ENCODE data around the gene OSBPL6. TPM values are rescaled to one million over a fixed set of nuclear protein-coding genes. Genes with fewer than 3 reads are reported as not detected.
"Not testable (repeated sequence)": the region's sequence is repeated elsewhere in the genome, so short reads cannot be mapped to it uniquely, and the experiment has no call there.

Gene OSBPL6
- total RNA-seq, 1 experiment from 2014 or later, result 4.6 TPM

- H2AFZ ChIP-seq (ENCODE audit: low read length), result no peak overlapping the region
- H4K5ac ChIP-seq (ENCODE audit: insufficient read length, low read depth, low read length), result no peak overlapping the region
- H3K27me3 Mint-ChIP-seq (ENCODE audit: low read depth), result no peaks in the 10 kb centered on the region
- H3K9me3 ChIP-seq (ENCODE audit: control insufficient read depth, low read depth, low read length), result no peaks in the 10 kb centered on the region
- H3K14ac ChIP-seq (ENCODE audit: insufficient read depth, low read length), result no peak overlapping the region
- no peak overlapping the region for H3K27ac Mint-ChIP-seq
- no peaks in the 10 kb centered on the region for H3K79me2 ChIP-seq (ENCODE audit: insufficient read depth, low read length)
- no peaks in the 10 kb centered on the region for H3K79me1 ChIP-seq (ENCODE audit: insufficient read depth, low read depth, low read length, poor library complexity, severe bottlenecking)
- H3K27me3 ChIP-seq (ENCODE audit: insufficient read depth, low read length), result no peaks in the 10 kb centered on the region
- no peaks in the 10 kb centered on the region for H3K9me3 Mint-ChIP-seq
- no peaks in the 10 kb centered on the region for H3K4me1 ChIP-seq (ENCODE audit: insufficient read depth, low read length)
- H2BK12ac ChIP-seq (ENCODE audit: insufficient read length, low read depth, low read length), result no peak overlapping the region
- H3K36me3 Mint-ChIP-seq (ENCODE audit: insufficient read depth in 1 of 3, low read depth in 3 of 3), result no peaks in the 10 kb centered on the region
- no peak overlapping the region for H3K23ac ChIP-seq (ENCODE audit: insufficient read length, low read depth, low read length)
- H2BK120ac ChIP-seq (ENCODE audit: low read depth, low read length, poor library complexity, severe bottlenecking), result no peak overlapping the region
- H4K20me1 ChIP-seq (ENCODE audit: control insufficient read depth, insufficient read depth, insufficient read length), result no peaks in the 10 kb centered on the region
- H3K23me2 ChIP-seq (ENCODE audit: insufficient read length, low read depth, low read length, poor library complexity, severe bottlenecking), result no peaks in the 10 kb centered on the region
- no CpG with 5 or more reads among the region's 3 CpGs for WGBS (ENCODE audit: extremely low coverage, insufficient read length, low lambda C conversion rate)
- no peak overlapping the region for H2BK20ac ChIP-seq (ENCODE audit: low read depth, low read length, poor library complexity, severe bottlenecking)
- H3T11ph ChIP-seq (ENCODE audit: low read length), result no peak overlapping the region
- no peak overlapping the region for H3K4me2 ChIP-seq (ENCODE audit: insufficient read depth, insufficient read length, low read length)
- no peak overlapping the region for H4K91ac ChIP-seq (ENCODE audit: insufficient read length, low read depth, low read length)
- H3K56ac ChIP-seq (ENCODE audit: insufficient read length, low read depth, low read length), result no peak overlapping the region
- H2AK5ac ChIP-seq (ENCODE audit: insufficient read length, low read length), result no peak overlapping the region
- TF ChIP-seq CTCF (conservative IDR thresholded peaks at IDR 0.05), result no peak
- no peak overlapping the region for H3K27ac ChIP-seq (ENCODE audit: insufficient read length, low read depth, low read length)
- H4K8ac ChIP-seq (replicated peaks; ENCODE audit: insufficient read length, low read depth, low read length), result no peak overlapping the region
- H3K9ac ChIP-seq (ENCODE audit: extremely low read depth, insufficient read length, low read length), result no peak overlapping the region
- no peak overlapping the region for H2BK5ac ChIP-seq (ENCODE audit: insufficient read length, low read length)
- no peak for DNase-seq
- H3K4me3 Mint-ChIP-seq, result no peak overlapping the region
- H3K4me1 Mint-ChIP-seq, result no peaks in the 10 kb centered on the region
- H3K4ac ChIP-seq (ENCODE audit: low read depth, low read length), result no peak overlapping the region
- H3K18ac ChIP-seq (ENCODE audit: insufficient read length, low read depth, low read length), result no peak overlapping the region
- H2BK15ac ChIP-seq (ENCODE audit: low read depth, low read length), result no peak overlapping the region
Measured at GRCh38 chr2:178322068-178322467, 127.8 kb downstream of the OSBPL6 start.

- not testable (repeated sequence) for H3K27me3 Mint-ChIP-seq (ENCODE audit: low read depth); H3K27ac Mint-ChIP-seq; H2AK5ac ChIP-seq (ENCODE audit: insufficient read length, low read length)
Measured at GRCh38 chr2:178323331-178323730, 129.0 kb downstream of the OSBPL6 start.

More at GRCh38 chr2:178323331-178323730, 129.0 kb downstream of the OSBPL6 start:
- not testable (repeated sequence) for H2BK15ac ChIP-seq (ENCODE audit: low read depth, low read length); H3K27me3 ChIP-seq (ENCODE audit: insufficient read depth, low read length); H2BK5ac ChIP-seq (ENCODE audit: insufficient read length, low read length); DNase-seq; H3K4me2 ChIP-seq (ENCODE audit: insufficient read depth, insufficient read length, low read length); H2BK120ac ChIP-seq (ENCODE audit: low read depth, low read length, poor library complexity, severe bottlenecking); H4K91ac ChIP-seq (ENCODE audit: insufficient read length, low read depth, low read length); H3K14ac ChIP-seq (ENCODE audit: insufficient read depth, low read length); H3K4me3 Mint-ChIP-seq; H3K9me3 ChIP-seq (ENCODE audit: control insufficient read depth, low read depth, low read length); H3K4me1 ChIP-seq (ENCODE audit: insufficient read depth, low read length); H2AFZ ChIP-seq (ENCODE audit: low read length); H3K23ac ChIP-seq (ENCODE audit: insufficient read length, low read depth, low read length); H2BK20ac ChIP-seq (ENCODE audit: low read depth, low read length, poor library complexity, severe bottlenecking); H3K36me3 Mint-ChIP-seq (ENCODE audit: insufficient read depth in 1 of 3, low read depth in 3 of 3); H3K4ac ChIP-seq (ENCODE audit: low read depth, low read length); H4K5ac ChIP-seq (ENCODE audit: insufficient read length, low read depth, low read length); H3K9ac ChIP-seq (ENCODE audit: extremely low read depth, insufficient read length, low read length); H3K9me3 Mint-ChIP-seq; H3K23me2 ChIP-seq (ENCODE audit: insufficient read length, low read depth, low read length, poor library complexity, severe bottlenecking); H4K20me1 ChIP-seq (ENCODE audit: control insufficient read depth, insufficient read depth, insufficient read length); H3K4me1 Mint-ChIP-seq; H4K8ac ChIP-seq (replicated peaks; ENCODE audit: insufficient read length, low read depth, low read length); H3T11ph ChIP-seq (ENCODE audit: low read length); H2BK12ac ChIP-seq (ENCODE audit: insufficient read length, low read depth, low read length); H3K79me2 ChIP-seq (ENCODE audit: insufficient read depth, low read length); H3K56ac ChIP-seq (ENCODE audit: insufficient read length, low read depth, low read length); H3K18ac ChIP-seq (ENCODE audit: insufficient read length, low read depth, low read length); H3K27ac ChIP-seq (ENCODE audit: insufficient read length, low read depth, low read length); H3K79me1 ChIP-seq (ENCODE audit: insufficient read depth, low read depth, low read length, poor library complexity, severe bottlenecking)
- WGBS (ENCODE audit: extremely low coverage, insufficient read length, low lambda C conversion rate), result no CpG with 5 or more reads among the region's 6 CpGs

Data from H9 (cell line).